Neural cell (in vitro differentiated cells): ENCODE data around the gene CDX1. TPM values are rescaled to one million over a fixed set of nuclear protein-coding genes. Genes with fewer than 3 reads are reported as not detected.

Experiments
- H2AFZ ChIP-seq: fragments of 200-600, 300-800 bp; sonication (generic), shearing (Covaris generic); 2 replicates; pipeline ENCODE4 v1.6.0; 2014; ENCODE audit warnings: low read depth, mild to moderate bottlenecking, antibody characterized with exemption, low read length, moderate library complexity
- H3F3A ChIP-seq: fragments of 200-600 bp; shearing (Covaris generic); 2 replicates; pipeline ENCODE4 v1.6.1; 2016; ENCODE audit warnings: mild to moderate bottlenecking, moderate library complexity, mixed read lengths, antibody characterized with exemption, low read length; ENCODE audit not compliant: insufficient read depth, poor library complexity, severe bottlenecking
- H3K27ac ChIP-seq: fragments of 200-600, 300-800 bp; sonication (generic), shearing (Covaris generic); 2 replicates; pipeline ENCODE4 v1.5.1; 2014; ENCODE audit warnings: mild to moderate bottlenecking, low read length, moderate library complexity
- H3K27me3 ChIP-seq: fragments of 300-800, 200-600 bp; sonication (generic), shearing (Covaris generic); 2 replicates; pipeline ENCODE4 v1.6.0; 2014; ENCODE audit warnings: mild to moderate bottlenecking, low read depth, low read length, moderate library complexity; ENCODE audit not compliant: insufficient read depth
- H3K36me3 ChIP-seq: fragments of 300-800, 200-600 bp; sonication (generic), shearing (Covaris generic); 2 replicates; pipeline ENCODE4 v1.5.1; 2014; ENCODE audit warnings: mild to moderate bottlenecking, antibody characterized with exemption, low read length, moderate library complexity; ENCODE audit not compliant: insufficient read depth
- H3K4me2 ChIP-seq: fragments of 300-800, 200-600 bp; sonication (generic), shearing (Covaris generic); 2 replicates; pipeline ENCODE4 v1.6.0; 2014; ENCODE audit warnings: mild to moderate bottlenecking, low read length
- H3K4me3 ChIP-seq: fragments of 300-800, 200-600 bp; sonication (generic), shearing (Covaris generic); 2 replicates; pipeline ENCODE4 v1.5.1; 2014; ENCODE audit warnings: mild to moderate bottlenecking, low read length, moderate library complexity
- H3K79me2 ChIP-seq: fragments of 200-600 bp; shearing (Covaris generic); replicated peaks from 2 replicates; pipeline ENCODE4 v1.6.0; 2014; ENCODE audit warnings: mild to moderate bottlenecking, low read length, moderate library complexity; ENCODE audit not compliant: insufficient read depth
- H3K9ac ChIP-seq: fragments of 300-800, 200-600 bp; sonication (generic), shearing (Covaris generic); 2 replicates; pipeline ENCODE4 v1.6.1; 2016; ENCODE audit warnings: mild to moderate bottlenecking, low read length, mixed read lengths
- H3K9me2 ChIP-seq: fragments of 200-600 bp; shearing (Covaris generic); 2 replicates; pipeline ENCODE4 v1.6.1; 2016; ENCODE audit warnings: mild to moderate bottlenecking, low read length, mixed read lengths; ENCODE audit not compliant: insufficient read depth
- H3K9me3 ChIP-seq: fragments of 200-600, 300-800 bp; sonication (generic), shearing (Covaris generic); 2 replicates; pipeline ENCODE4 v1.6.1; 2016; ENCODE audit warnings: mild to moderate bottlenecking, mixed run types, low read length, moderate library complexity, mixed read lengths
- H4K20me1 ChIP-seq: fragments of 200-600 bp; shearing (Covaris generic); 2 replicates; pipeline ENCODE4 v1.6.1; 2016; ENCODE audit warnings: mild to moderate bottlenecking, mixed run types; ENCODE audit not compliant: insufficient read depth
- EP300 ChIP-seq: fragments of 450-650 bp; conservative IDR thresholded peaks from 2 replicates; pipeline ENCODE4 v1.6.1; 2014; ENCODE audit warnings: antibody characterized with exemption, mild to moderate bottlenecking, moderate library complexity; ENCODE audit not compliant: poor library complexity, severe bottlenecking
- EZH2 ChIP-seq: fragments of 200-600, 300-800 bp; shearing (Covaris generic), sonication (generic); IDR thresholded peaks from 2 replicates; pipeline ENCODE4 v1.6.1; 2014; ENCODE audit warnings: antibody characterized with exemption, low read length, borderline replicate concordance, mild to moderate bottlenecking; ENCODE audit not compliant: insufficient read depth, poor library complexity, severe bottlenecking
- MXI1 ChIP-seq: fragments of 450-650 bp; conservative IDR thresholded peaks from 2 replicates; pipeline ENCODE4 v1.6.1; 2014; ENCODE audit warnings: antibody characterized with exemption, mild to moderate bottlenecking; ENCODE audit not compliant: poor library complexity, severe bottlenecking
- POLR2AphosphoS5 ChIP-seq: IDR thresholded peaks from 2 replicates; pipeline ENCODE4 v1.6.1; 2012
- RAD21 ChIP-seq: fragments of 450-650 bp; conservative IDR thresholded peaks from 2 replicates; pipeline ENCODE4 v1.6.1; 2014; ENCODE audit warnings: antibody characterized with exemption, mild to moderate bottlenecking, moderate library complexity
- TAF1 ChIP-seq: IDR thresholded peaks from 2 replicates; pipeline ENCODE4 v1.6.1; 2012; ENCODE audit warnings: low read depth
- polyA plus RNA-seq: library from polyadenylated mRNA; depleted of rRNA; stranded (reverse); fragments of >200 nt; gene quantifications from 2 replicates; pipeline ENCODE4 v1.2.3, GENCODE V29; 2014
- TF ChIP-seq, protein P1 (sequence below): IDR thresholded peaks from 2 replicates; pipeline ENCODE4 v1.6.1; 2012; ENCODE audit warnings: borderline replicate concordance
- TF ChIP-seq, protein P2 (sequence below): fragments of 450-650 bp; IDR thresholded peaks from 2 replicates; pipeline ENCODE4 v1.5.1; 2014; ENCODE audit warnings: antibody characterized with exemption, mild to moderate bottlenecking, moderate library complexity; ENCODE audit not compliant: poor library complexity, severe bottlenecking

CDX1 gene
- polyA plus RNA-seq, 1 donor from 2014 or later = not detected

DNA sequence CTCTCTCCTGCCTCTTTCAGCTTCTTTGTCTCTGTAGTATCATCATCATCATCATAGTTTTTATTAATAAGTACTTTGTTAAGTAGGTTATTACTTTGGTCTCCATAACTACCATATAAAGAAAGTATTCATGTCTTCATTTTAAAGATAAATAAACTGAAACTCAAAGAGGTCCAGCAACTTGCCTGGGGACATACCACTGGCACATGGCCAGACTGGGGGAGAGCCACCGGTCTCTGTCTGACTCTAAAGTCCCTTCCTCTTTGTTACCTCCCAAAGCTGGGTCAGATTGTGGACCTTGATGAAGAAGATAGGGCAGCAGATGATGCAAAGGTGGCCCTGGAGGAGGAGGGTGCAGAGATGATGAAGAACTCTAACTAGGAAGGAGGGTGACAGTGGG, 8.5 kb downstream of the CDX1 start:
- Histone ChIP-seq H3K4me3 (no peak overlapping the region), H3K27me3 (no peaks in the 10 kb centered on the region), H3F3A (no peaks in the 10 kb centered on the region), H4K20me1 (no peaks in the 10 kb centered on the region), H2AFZ (no peak overlapping the region), H3K79me2 (no peaks in the 10 kb centered on the region), H3K36me3 (no peaks in the 10 kb centered on the region), H3K27ac (no peak overlapping the region), H3K9ac (no peak overlapping the region), H3K9me2 (no peaks in the 10 kb centered on the region), H3K4me2 (no peak overlapping the region), H3K9me3 (no peaks in the 10 kb centered on the region)
- no peak for TF ChIP-seq RAD21
- no peak for TF ChIP-seq EP300
- TF ChIP-seq EZH2 = no peak
- TF ChIP-seq, protein P1, sequence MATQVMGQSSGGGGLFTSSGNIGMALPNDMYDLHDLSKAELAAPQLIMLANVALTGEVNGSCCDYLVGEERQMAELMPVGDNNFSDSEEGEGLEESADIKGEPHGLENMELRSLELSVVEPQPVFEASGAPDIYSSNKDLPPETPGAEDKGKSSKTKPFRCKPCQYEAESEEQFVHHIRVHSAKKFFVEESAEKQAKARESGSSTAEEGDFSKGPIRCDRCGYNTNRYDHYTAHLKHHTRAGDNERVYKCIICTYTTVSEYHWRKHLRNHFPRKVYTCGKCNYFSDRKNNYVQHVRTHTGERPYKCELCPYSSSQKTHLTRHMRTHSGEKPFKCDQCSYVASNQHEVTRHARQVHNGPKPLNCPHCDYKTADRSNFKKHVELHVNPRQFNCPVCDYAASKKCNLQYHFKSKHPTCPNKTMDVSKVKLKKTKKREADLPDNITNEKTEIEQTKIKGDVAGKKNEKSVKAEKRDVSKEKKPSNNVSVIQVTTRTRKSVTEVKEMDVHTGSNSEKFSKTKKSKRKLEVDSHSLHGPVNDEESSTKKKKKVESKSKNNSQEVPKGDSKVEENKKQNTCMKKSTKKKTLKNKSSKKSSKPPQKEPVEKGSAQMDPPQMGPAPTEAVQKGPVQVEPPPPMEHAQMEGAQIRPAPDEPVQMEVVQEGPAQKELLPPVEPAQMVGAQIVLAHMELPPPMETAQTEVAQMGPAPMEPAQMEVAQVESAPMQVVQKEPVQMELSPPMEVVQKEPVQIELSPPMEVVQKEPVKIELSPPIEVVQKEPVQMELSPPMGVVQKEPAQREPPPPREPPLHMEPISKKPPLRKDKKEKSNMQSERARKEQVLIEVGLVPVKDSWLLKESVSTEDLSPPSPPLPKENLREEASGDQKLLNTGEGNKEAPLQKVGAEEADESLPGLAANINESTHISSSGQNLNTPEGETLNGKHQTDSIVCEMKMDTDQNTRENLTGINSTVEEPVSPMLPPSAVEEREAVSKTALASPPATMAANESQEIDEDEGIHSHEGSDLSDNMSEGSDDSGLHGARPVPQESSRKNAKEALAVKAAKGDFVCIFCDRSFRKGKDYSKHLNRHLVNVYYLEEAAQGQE = no peak
- no peak for TF ChIP-seq TAF1
- TF ChIP-seq, protein P2, sequence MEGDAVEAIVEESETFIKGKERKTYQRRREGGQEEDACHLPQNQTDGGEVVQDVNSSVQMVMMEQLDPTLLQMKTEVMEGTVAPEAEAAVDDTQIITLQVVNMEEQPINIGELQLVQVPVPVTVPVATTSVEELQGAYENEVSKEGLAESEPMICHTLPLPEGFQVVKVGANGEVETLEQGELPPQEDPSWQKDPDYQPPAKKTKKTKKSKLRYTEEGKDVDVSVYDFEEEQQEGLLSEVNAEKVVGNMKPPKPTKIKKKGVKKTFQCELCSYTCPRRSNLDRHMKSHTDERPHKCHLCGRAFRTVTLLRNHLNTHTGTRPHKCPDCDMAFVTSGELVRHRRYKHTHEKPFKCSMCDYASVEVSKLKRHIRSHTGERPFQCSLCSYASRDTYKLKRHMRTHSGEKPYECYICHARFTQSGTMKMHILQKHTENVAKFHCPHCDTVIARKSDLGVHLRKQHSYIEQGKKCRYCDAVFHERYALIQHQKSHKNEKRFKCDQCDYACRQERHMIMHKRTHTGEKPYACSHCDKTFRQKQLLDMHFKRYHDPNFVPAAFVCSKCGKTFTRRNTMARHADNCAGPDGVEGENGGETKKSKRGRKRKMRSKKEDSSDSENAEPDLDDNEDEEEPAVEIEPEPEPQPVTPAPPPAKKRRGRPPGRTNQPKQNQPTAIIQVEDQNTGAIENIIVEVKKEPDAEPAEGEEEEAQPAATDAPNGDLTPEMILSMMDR = no peak

DNA sequence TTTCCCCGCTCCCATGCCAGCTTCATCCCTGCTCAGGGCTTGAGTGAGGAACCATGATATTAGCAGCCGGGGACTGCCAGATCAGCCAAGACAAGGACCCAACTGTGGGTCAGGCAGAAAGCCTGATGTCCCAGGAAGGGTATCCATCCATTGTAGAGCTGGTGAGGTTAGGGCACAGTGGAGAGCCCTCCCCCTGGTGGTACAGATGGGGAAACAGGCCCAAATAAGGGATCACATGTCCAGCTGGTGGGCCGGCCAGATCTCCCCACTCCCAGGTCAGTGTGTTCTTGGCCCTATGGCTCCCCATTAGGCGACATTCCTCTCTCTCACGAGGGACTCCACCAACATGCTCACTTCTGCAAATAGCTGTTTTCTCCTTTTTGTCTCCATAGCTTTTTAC, 9.0 kb downstream of the CDX1 start:
- Histone ChIP-seq H3K27me3 (no peaks in the 10 kb centered on the region), H3K27ac (no peak overlapping the region), H2AFZ (no peak overlapping the region), H4K20me1 (no peaks in the 10 kb centered on the region), H3K4me3 (no peak overlapping the region), H3K36me3 (no peaks in the 10 kb centered on the region), H3K4me2 (no peak overlapping the region), H3K9ac (no peak overlapping the region), H3K79me2 (no peaks in the 10 kb centered on the region), H3F3A (no peaks in the 10 kb centered on the region), H3K9me3 (no peaks in the 10 kb centered on the region), H3K9me2 (no peaks in the 10 kb centered on the region)
- TF ChIP-seq EZH2 (no peak), POLR2AphosphoS5 (no peak), MXI1 (no peak)
- TF ChIP-seq, protein P2 = no peak
